Endothelial cell of hepatic sinusoid (primary cell): ENCODE data around the gene RYR2.
"Not testable (repeated sequence)": the region's sequence is repeated elsewhere in the genome, so short reads cannot be mapped to it uniquely, and the experiment has no call there.

Source experiments
- in situ Hi-C: cut with HindIII; loops from 2 replicates; pipeline ENCODE4 v1.10.0; 2017; ENCODE audit warnings: low sequenced_read_pairs

RYR2 gene

DNA sequence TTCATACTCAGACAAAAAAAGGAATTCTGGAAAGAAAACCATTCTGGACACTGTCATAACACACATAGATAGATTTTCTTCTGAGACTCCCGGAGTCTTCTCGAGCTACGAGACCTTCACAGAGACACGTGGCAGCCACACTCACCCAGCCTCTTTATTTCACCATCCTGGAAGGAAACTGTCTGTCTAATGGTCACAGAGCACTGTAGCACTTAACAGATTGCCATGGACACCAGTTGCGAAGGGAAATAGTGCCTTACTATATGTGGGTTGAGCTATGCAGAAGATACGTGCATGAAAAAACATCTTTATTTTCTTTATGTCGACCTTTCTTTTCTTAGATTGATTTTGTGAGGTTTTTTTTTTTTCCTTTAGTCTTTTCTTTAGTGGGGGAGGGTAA lies 790.9 kb downstream of the RYR2 start:
- in situ Hi-C loops: no loop called here

DNA sequence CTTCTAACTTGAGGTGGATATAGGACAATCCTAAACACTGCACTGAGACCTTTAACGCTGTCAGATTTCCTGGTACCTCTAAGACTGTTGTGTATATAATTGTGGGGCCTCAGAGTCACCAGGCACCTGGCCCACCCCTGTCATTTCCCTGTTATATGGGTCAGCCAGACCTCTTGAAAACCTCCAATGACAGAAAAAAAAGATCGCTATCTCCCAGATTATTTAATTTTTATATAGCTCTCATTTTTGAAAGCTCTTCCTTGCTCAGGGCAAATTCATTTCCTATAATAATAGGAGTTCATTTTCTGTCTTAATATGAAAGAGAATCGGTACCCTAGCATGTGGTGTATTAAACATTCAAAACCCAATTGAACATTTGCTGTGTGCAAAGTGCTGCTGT lies 792.1 kb downstream of the RYR2 start:
- in situ Hi-C loops: no loop called here

DNA sequence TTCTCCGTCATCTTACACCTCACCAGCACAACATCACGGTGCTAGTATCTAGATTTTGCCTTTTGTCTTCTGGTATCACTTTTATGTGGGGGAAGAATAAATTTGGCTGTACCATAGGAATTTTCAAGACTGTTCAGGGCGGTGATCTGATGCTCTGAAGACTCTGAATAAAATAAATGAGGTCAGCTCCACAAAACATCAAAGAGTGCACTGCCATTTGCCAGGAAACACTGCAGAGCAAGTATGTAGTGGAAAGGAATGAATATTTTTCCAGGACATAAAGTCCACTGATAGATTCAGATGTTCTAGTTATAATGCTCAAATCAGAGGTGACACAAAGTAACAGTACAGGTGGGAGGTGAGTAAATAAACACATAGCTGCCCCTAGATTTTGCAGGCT lies 792.5 kb downstream of the RYR2 start:
- in situ Hi-C loops: no loop called here

GRCh38 chr1:237838320-237838719 lies 796.3 kb downstream of the RYR2 start:
- in situ Hi-C loops: no loop called here

GRCh38 chr1:237838904-237839534 lies 797.0 kb downstream of the RYR2 start:
- in situ Hi-C loops: no loop called here

GRCh38 chr1:237841485-237841884 lies 799.5 kb downstream of the RYR2 start:
- in situ Hi-C loops: no loop called here

DNA sequence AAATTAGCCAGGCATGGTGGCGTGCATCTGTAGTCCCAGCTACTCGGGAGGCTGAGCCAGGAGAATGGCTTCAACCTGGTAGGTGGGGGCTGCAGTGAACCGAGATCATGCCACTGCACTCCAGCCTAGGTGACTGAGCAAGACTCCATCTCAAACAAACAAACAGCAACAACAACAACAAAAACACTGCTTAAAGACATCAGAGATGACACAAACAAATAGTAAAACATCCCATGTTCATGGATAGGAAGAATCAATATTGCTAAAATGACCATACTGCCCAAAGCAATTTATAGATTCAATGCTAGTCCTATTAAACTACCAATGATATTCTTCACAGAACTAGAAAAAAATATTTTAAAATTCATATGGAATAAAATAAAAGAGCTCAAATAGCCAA lies 801.5 kb downstream of the RYR2 start:
- in situ Hi-C loops: not testable (repeated sequence)

DNA sequence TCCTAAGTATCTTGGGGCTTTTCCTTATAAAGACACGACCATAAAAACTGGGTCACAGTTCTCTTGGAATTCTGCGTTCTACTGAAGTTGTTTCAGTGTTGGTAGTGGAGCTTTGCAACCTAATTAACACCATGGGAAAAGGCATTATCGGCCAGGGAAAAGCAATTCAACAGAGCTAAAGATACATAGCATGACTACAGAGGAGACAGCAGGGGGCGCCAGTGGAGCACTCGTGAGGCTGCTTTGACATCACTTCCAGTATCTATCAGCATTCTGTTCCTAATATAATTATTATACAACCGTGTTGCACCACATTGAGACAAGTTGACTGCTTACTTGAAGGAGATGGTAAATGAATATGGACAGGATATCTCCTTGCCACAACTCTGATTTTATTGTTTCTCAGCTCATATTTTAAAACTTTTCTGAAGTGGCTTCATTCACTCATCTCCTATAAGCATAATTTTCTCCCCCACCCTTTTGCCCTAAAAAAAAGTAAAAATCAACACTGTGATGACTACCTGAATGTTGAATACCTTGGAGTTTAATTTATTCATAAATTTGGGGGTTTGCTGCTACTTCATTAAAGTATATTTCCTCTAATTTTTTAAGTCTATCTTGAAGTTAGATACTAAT lies 809.3 kb downstream of the RYR2 start:
- in situ Hi-C loops: no loop called here

GRCh38 chr1:237852342-237852741 lies 810.4 kb downstream of the RYR2 start:
- in situ Hi-C loops: no loop called here

- in situ Hi-C loops: no loop called here
Measured at GRCh38 chr1:237857455-237857854, 815.5 kb downstream of the RYR2 start.

- in situ Hi-C loops: no loop called here
Measured at GRCh38 chr1:237858992-237859391, 817.0 kb downstream of the RYR2 start.

DNA sequence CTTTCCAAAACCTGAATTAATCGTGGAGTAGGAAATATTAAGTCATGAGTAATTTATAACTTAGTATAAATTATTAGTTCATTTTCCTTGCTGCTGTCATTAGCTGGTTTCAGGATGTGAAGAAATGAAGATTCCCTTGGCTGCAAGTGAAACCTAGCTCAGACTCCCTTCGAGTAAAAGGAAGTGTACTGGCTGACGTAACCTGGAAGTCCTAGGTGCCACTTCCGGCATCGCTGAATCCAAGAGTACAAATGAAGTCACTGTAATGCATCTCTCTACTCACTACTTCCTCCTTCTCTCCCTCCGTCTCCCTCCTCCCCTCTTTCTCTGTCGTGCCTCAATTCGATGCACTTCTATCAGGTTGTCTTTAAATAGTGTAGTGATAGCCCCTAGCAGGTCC lies 820.0 kb downstream of the RYR2 start:
- in situ Hi-C loops: no loop called here

- in situ Hi-C loops: no loop called here
Measured at GRCh38 chr1:237863234-237863633, 821.2 kb downstream of the RYR2 start.

- in situ Hi-C loops: no loop called here
Measured at GRCh38 chr1:237864338-237865244, 822.6 kb downstream of the RYR2 start.

DNA sequence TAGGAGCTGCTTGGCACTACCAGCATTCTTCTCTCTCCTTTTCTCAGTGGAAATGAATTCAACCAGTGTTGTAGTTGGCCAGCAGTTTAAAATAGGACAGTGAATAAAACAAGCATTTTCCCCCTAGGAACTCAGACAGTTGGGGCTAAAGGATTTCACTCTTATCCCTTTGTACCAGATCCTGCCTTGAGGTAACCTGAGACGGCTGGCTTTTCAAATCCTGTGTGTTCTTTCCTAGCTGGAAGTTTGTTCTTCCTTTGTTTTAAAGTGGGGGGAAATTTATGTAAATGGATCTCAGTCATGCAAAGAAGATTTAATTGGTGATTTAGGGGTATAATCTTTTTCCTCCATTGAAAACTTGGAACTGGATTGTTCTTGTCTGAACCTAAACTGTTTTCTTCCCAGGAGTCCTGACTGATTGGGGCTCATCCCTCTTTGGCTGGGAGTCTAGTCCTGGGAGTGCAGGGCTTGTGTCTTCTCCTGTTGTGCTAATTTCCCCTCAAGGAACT lies 825.5 kb downstream of the RYR2 start:
- in situ Hi-C loops: no loop called here

- in situ Hi-C loops: no loop called here
Measured at GRCh38 chr1:237868817-237869600, 827.0 kb downstream of the RYR2 start.

DNA sequence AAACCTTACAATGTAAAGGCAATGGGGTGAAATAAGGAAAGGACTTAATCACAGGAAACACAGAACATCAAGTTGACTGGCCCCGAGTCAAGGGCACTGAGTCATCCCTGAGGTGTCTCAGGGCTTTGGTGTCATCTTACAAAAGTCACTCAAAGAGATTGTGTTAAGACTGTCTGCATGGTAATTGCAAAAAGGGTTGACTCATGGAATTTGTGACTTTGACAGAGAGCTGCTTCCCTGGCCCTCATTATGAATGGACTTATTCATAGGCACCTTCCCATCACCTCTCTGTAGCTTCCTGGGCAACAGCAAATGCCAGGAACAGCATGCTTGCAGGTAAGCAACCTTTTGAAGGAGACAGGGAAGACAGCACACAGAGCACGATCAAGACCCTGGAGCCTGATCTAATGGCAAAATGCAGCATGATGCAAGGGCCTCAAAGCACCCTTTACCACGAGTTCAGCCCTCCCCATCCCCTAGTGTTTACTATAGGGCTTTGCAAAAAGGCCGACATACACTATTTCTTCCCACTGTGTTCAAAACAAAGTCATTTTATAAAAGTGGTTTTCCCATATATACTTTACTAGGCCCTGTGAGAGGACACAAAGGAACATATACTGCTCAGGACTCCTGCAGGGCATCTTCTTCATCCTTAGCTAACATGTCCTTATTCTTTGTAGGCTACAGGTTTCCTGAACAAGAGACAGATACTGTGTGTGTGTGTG lies 831.7 kb downstream of the RYR2 start:
- in situ Hi-C loops: no loop called here

DNA sequence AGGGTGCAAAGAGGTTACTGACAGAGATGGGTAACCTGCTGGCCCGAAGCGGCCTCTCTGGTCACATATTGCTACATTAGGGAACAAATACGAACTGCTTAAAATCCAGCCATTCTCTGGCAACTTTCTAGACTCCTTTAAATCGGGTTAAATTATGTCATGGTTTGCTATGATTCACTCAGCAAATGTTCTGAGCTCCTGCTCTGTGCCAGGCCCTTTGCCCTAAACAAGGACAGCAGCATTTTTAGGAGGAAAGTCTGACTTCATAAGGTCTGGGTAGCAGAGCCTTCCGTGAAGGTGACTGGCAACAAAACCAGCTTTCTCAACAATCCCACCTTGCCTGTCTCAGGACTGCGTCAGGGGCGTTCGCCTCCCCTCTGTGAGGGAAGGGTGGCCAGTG lies 833.3 kb downstream of the RYR2 start:
- in situ Hi-C loops: no loop called here

GRCh38 chr1:237877631-237878030 lies 835.6 kb downstream of the RYR2 start:
- in situ Hi-C loops: no loop called here

DNA sequence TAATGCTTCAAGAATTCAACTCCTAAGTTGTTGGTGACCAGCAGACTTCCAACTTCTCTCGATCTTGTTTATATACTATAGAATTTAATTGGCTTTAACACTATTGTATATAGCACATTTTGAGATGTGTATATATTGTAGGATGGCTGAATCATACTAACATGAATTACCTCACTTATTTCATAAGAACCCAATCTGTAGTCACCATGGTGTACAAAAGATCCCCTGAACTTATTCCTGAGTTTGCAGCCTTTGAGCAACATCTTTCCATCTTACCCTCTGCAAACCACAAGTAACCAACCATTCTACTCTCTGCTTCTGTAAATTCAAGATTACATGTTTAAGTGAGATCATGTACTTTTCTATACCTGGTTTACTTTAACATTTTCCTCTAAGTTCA lies 836.4 kb downstream of the RYR2 start:
- in situ Hi-C loops: no loop called here
